IMR-90 (cell line): ENCODE data around the gene UBE2E2. TPM values are rescaled to one million over a fixed set of nuclear protein-coding genes. Genes with fewer than 3 reads are reported as not detected.

ENCODE experiments used
- ATAC-seq: fragments of 200-7000 bp; cut with Tn5 transposase; 2 replicates; pipeline ENCODE4 v1.9.1; 2020; ENCODE audit warnings: low read depth, mild to moderate bottlenecking, moderate library complexity
- BruUV-seq: library from RNA; stranded (reverse); fragments of 400-500 nt; replicated peaks from 2 replicates; lab custom pipeline; 2021; lab: Mats Ljungman, UMichigan
- CTCF ChIA-PET: fragments of 300-600 bp; formaldehyde crosslinking; extraction: SDS; loops from one replicate; lab custom pipeline; 2021; ENCODE audit warnings: antibody characterized with exemption; lab: Yijun Ruan, JAX
- POLR2A ChIA-PET: fragments of 300-600 bp; sonication (Branson Sonifier 250); formaldehyde crosslinking; loops from one replicate; lab custom pipeline; 2022; ENCODE audit warnings: antibody characterized with exemption; ENCODE audit not compliant: unreplicated experiment; lab: Charles Lee
- DNase-seq: peaks from one replicate; pipeline ENCODE4 v3.0.0; 2013
- H2AFZ ChIP-seq: replicated peaks from 2 replicates; pipeline ENCODE3; 2013; ENCODE audit warnings: low read length, mild to moderate bottlenecking; ENCODE audit not compliant: poor library complexity
- H2AK5ac ChIP-seq: 2 replicates; pipeline ENCODE4 v1.6.1; 2013; ENCODE audit warnings: low read depth, low read length, inconsistent platforms
- H2AK9ac ChIP-seq: replicated peaks from 2 replicates; pipeline ENCODE3; 2013; ENCODE audit warnings: mild to moderate bottlenecking, low read depth, low read length, moderate library complexity; ENCODE audit not compliant: poor library complexity
- H2BK120ac ChIP-seq: 2 replicates; pipeline ENCODE4 v1.6.1; 2013; ENCODE audit warnings: low read depth, low read length, inconsistent platforms
- H2BK15ac ChIP-seq: 3 replicates; pipeline ENCODE4 v1.6.1; 2013; ENCODE audit warnings: low read depth, low read length, inconsistent platforms
- H2BK20ac ChIP-seq: 2 replicates; pipeline ENCODE4 v1.6.1; 2013; ENCODE audit warnings: low read depth, mild to moderate bottlenecking, inconsistent platforms, low read length, moderate library complexity
- H2BK5ac ChIP-seq: 2 replicates; pipeline ENCODE4 v1.6.1; 2013; ENCODE audit warnings: mild to moderate bottlenecking, low read depth, low read length, inconsistent platforms; ENCODE audit not compliant: poor library complexity, severe bottlenecking
- H3K14ac ChIP-seq: replicated peaks from 2 replicates; pipeline ENCODE4 v1.6.1; 2013; ENCODE audit warnings: low read depth, low read length, inconsistent platforms
- H3K18ac ChIP-seq: 2 replicates; pipeline ENCODE4 v1.6.1; 2013; ENCODE audit warnings: low read depth, low read length, control low read depth
- H3K23ac ChIP-seq: 2 replicates; pipeline ENCODE4 v1.6.1; 2013; ENCODE audit warnings: low read depth, low read length, inconsistent platforms
- H3K27ac ChIP-seq: 2 replicates; pipeline ENCODE4 v1.5.1; 2013; ENCODE audit warnings: mild to moderate bottlenecking, control low read depth, low read length; ENCODE audit not compliant: insufficient read depth
- H3K27me3 ChIP-seq: 2 replicates; pipeline ENCODE4 v1.6.1; 2013; ENCODE audit warnings: low read length; ENCODE audit not compliant: control insufficient read depth, insufficient read depth
- H3K36me3 ChIP-seq: 2 replicates; pipeline ENCODE4 v1.6.1; 2013; ENCODE audit warnings: low read length, mixed read lengths; ENCODE audit not compliant: control insufficient read depth, insufficient read depth
- H3K4ac ChIP-seq: 2 replicates; pipeline ENCODE4 v1.6.1; 2013; ENCODE audit warnings: low read depth, low read length, inconsistent platforms
- H3K4me1 ChIP-seq: 2 replicates; pipeline ENCODE4 v1.6.1; 2013; ENCODE audit warnings: low read length, mixed read lengths; ENCODE audit not compliant: control insufficient read depth, insufficient read depth
- H3K4me2 ChIP-seq: 2 replicates; pipeline ENCODE4 v1.6.1; 2013; ENCODE audit warnings: low read depth, mild to moderate bottlenecking, control low read depth, low read length, moderate library complexity
- H3K4me3 ChIP-seq: 2 replicates; pipeline ENCODE4 v1.5.1; 2013; ENCODE audit warnings: low read depth, mild to moderate bottlenecking, control low read depth, low read length, moderate library complexity; ENCODE audit not compliant: insufficient read depth
- H3K56ac ChIP-seq: 2 replicates; pipeline ENCODE4 v1.6.1; 2013; ENCODE audit warnings: low read length, inconsistent platforms; ENCODE audit not compliant: insufficient read depth; ENCODE audit errors: extremely low read depth
- H3K79me1 ChIP-seq, 2 experiments: 2 replicates each; pipeline ENCODE4 v1.6.1; 2013; ENCODE audit warnings: low read length in 2 of 2, inconsistent platforms in 1 of 2, low read depth in 1 of 2
- H3K9ac ChIP-seq: 2 replicates; pipeline ENCODE4 v1.6.1; 2013; ENCODE audit warnings: low read depth, low read length, control low read depth
- H3K9me1 ChIP-seq: 2 replicates; pipeline ENCODE4 v1.6.1; 2013; ENCODE audit warnings: low read length, inconsistent platforms; ENCODE audit not compliant: insufficient read depth
- H3K9me3 ChIP-seq: 2 replicates; pipeline ENCODE4 v1.6.1; 2013; ENCODE audit warnings: low read length; ENCODE audit not compliant: control insufficient read depth, insufficient read depth
- H4K20me1 ChIP-seq: 2 replicates; pipeline ENCODE4 v1.6.1; 2013; ENCODE audit warnings: low read length, inconsistent platforms; ENCODE audit not compliant: insufficient read depth
- H4K5ac ChIP-seq: 2 replicates; pipeline ENCODE4 v1.6.1; 2013; ENCODE audit warnings: mild to moderate bottlenecking, low read depth, low read length, control low read depth
- H4K8ac ChIP-seq, 2 experiments: 2 replicates each; pipeline ENCODE4 v1.6.1; 2013; ENCODE audit warnings: low read depth in 2 of 2, low read length in 2 of 2, control low read depth in 1 of 2, inconsistent platforms in 1 of 2
- H4K91ac ChIP-seq: 2 replicates; pipeline ENCODE4 v1.6.1; 2013; ENCODE audit warnings: low read depth, low read length, inconsistent platforms; ENCODE audit not compliant: insufficient read depth
- BHLHE40 ChIP-seq: fragments of 150-350 bp; IDR thresholded peaks from 2 replicates; pipeline ENCODE4 v1.6.1; 2016; ENCODE audit warnings: mild to moderate bottlenecking, low read depth, low read length
- CHD1 ChIP-seq: IDR thresholded peaks from 2 replicates; pipeline ENCODE4 v1.6.1; 2012; ENCODE audit warnings: low read depth, low read length, improper control_type of control experiment
- MAFK ChIP-seq: IDR thresholded peaks from 2 replicates; pipeline ENCODE4 v1.6.1; 2012; ENCODE audit warnings: low read depth, low read length, improper control_type of control experiment
- MAZ ChIP-seq: IDR thresholded peaks from 2 replicates; pipeline ENCODE4 v1.6.1; 2012; ENCODE audit warnings: low read depth, mild to moderate bottlenecking, low read length, improper control_type of control experiment, moderate library complexity, borderline replicate concordance
- NFE2L2 ChIP-seq: fragments of 150-350 bp; IDR thresholded peaks from 2 replicates; pipeline ENCODE4 v1.6.1; 2016; ENCODE audit warnings: low read depth, mild to moderate bottlenecking, low read length
- POLR2A ChIP-seq: IDR thresholded peaks from 2 replicates; pipeline ENCODE4 v1.6.1; 2012; ENCODE audit warnings: mild to moderate bottlenecking, low read depth, low read length
- RAD21 ChIP-seq: IDR thresholded peaks from 2 replicates; pipeline ENCODE4 v1.6.1; 2012; ENCODE audit warnings: low read length, improper control_type of control experiment
- WGBS, 2 experiments: methylation state at CpG; one replicate each; pipeline versions ENCODE4 v1.1.5 to v1.1.7; 2013; ENCODE audit warnings: missing lambda C conversion rate in 2 of 2; ENCODE audit not compliant: insufficient read length in 1 of 2; ENCODE audit errors: extremely low coverage in 2 of 2; 5-methylcytosine and 5-hydroxymethylcytosine counted together
- dilution Hi-C: fragments of 300-500 bp; cut with HindIII; formaldehyde crosslinking; loops from one replicate; pipeline ENCODE4 v1.14.3; 2018; ENCODE audit warnings: low sequenced_read_pairs; ENCODE audit not compliant: unreplicated experiment
- in situ Hi-C: fragments of 300-500 bp; cut with MboI; formaldehyde crosslinking; loops from 3 replicates; pipeline ENCODE4 v1.14.3; 2019; ENCODE audit warnings: low sequenced_read_pairs, inconsistent platforms, mixed read lengths
- intact Hi-C: fragments of 100-400 bp; cut with micrococcal nuclease; formaldehyde crosslinking; loops from 2 replicates; pipeline ENCODE4 v1.10.0; 2022
- polyA plus RNA-seq, 3 experiments: library from polyadenylated mRNA; depleted of rRNA; stranded (reverse); fragments of >200 nt; gene quantifications; 2 replicates each; pipeline ENCODE4 v1.2.3, GENCODE V29; 2012; ENCODE audit warnings: low replicate concordance in 1 of 3
- total RNA-seq: library from RNA; depleted of rRNA; stranded (reverse); fragments of >200 nt; gene quantifications from 2 replicates; pipeline ENCODE4 v1.2.3, GENCODE V29; 2012
- TF ChIP-seq, protein P1 (sequence below): fragments of 150-350 bp; IDR thresholded peaks from 2 replicates; pipeline ENCODE4 v1.6.1; 2016; ENCODE audit warnings: low read depth, mild to moderate bottlenecking, low read length, moderate library complexity, borderline replicate concordance
- TF ChIP-seq, protein P2 (sequence below): fragments of 150-350 bp; IDR thresholded peaks from 2 replicates; pipeline ENCODE4 v1.6.1; 2017; ENCODE audit warnings: mild to moderate bottlenecking, antibody characterized with exemption, low read length, low read depth

UBE2E2 gene
- total and polyA plus RNA-seq, 2 of the 4 experiments (the other 2 are of a cell fraction), result 18.6 to 32.7 TPM

DNA sequence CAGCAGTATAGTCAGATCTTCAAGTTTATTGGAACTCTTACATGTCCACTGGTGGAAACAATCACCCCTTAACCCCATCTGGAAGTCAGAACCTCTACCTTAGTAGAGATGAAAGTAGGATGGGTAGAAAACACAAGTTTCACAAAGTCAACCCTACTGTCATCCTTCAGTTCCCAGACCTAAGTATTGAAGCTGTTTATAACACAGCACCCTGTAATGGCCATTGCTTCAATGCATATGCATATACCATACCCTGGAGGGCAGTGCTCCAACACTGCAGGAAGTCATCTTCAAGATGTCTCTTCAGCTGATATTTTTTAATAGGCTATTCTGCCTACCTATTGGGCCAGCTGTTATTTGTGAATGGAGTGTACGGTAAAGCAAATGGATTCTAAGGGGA lies 241.3 kb downstream of the UBE2E2 start:
- Histone ChIP-seq H4K5ac (no peak overlapping the region), H3K27ac (no peak overlapping the region), H3K14ac (no peak overlapping the region), H2BK20ac (no peak overlapping the region), H3K4me3 (no peak overlapping the region), H3K4me2 (no peak overlapping the region), H3K9ac (no peak overlapping the region), H2AK5ac (no peak overlapping the region), H2BK120ac (no peak overlapping the region), H4K20me1 (no peaks in the 10 kb centered on the region), H2BK5ac (no peak overlapping the region), H3K4ac (no peak overlapping the region), H4K8ac (no peak overlapping the region), H3K27me3 (no peaks in the 10 kb centered on the region), H2AK9ac (no peak overlapping the region), H3K56ac (no peak overlapping the region), H2BK15ac (no peak overlapping the region), H3K9me3 (no peaks in the 10 kb centered on the region), H3K18ac (no peak overlapping the region), H3K36me3 (no peaks in the 10 kb centered on the region), H3K4me1 (peaks cover 4% of the 10 kb centered on the region; the same call in 1 of the 2 replicates), H3K79me1 (peaks cover 4 to 11% of the 10 kb centered on the region in 2 experiments; a peak in 2 of 4 replicates), H3K9me1 (no peaks in the 10 kb centered on the region), H3K23ac (no peak overlapping the region), H4K91ac (no peak overlapping the region), H2AFZ (no peak overlapping the region)
- intact Hi-C loops, result no loop called here
- TF ChIP-seq NFE2L2, result no peak
- TF ChIP-seq CHD1, result no peak
- no peak for TF ChIP-seq MAZ
- no peak for TF ChIP-seq BHLHE40
- TF ChIP-seq RAD21, result no peak
- TF ChIP-seq, protein P1, sequence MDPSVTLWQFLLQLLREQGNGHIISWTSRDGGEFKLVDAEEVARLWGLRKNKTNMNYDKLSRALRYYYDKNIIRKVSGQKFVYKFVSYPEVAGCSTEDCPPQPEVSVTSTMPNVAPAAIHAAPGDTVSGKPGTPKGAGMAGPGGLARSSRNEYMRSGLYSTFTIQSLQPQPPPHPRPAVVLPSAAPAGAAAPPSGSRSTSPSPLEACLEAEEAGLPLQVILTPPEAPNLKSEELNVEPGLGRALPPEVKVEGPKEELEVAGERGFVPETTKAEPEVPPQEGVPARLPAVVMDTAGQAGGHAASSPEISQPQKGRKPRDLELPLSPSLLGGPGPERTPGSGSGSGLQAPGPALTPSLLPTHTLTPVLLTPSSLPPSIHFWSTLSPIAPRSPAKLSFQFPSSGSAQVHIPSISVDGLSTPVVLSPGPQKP, result no peak
- TF ChIP-seq POLR2A, result no peak
- TF ChIP-seq MAFK, result no peak
- TF ChIP-seq, protein P2, sequence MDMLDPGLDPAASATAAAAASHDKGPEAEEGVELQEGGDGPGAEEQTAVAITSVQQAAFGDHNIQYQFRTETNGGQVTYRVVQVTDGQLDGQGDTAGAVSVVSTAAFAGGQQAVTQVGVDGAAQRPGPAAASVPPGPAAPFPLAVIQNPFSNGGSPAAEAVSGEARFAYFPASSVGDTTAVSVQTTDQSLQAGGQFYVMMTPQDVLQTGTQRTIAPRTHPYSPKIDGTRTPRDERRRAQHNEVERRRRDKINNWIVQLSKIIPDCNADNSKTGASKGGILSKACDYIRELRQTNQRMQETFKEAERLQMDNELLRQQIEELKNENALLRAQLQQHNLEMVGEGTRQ, result no peak
- no TSS peak for BruUV-seq
- in situ Hi-C loops, result no loop called here
- ATAC-seq (no peak), DNase-seq (no peak)
- CTCF ChIA-PET, result interaction anchor here (0.8 kb wide), 1 partner anchor 19 kb away, joined by 3 read pairs; no protein-coding TSS in a partner anchor
- POLR2A ChIA-PET, result no interaction called here
- 100% methylated on average over 1 of the region's 1 CpG; no CpG with 5 or more reads in 1 of the 2 experiments for WGBS, 2 experiments
- dilution Hi-C loops, result no loop called here
